SU-DHL-6 (cell line): ENCODE measurements around the gene CLASP1.

Experiments
- CTCF ChIP-seq: fragments of 200-600 bp; sonication (generic); IDR thresholded peaks from one replicate; pipeline ENCODE4 v1.5.1; 2017; ENCODE audit warnings: antibody characterized with exemption, mild to moderate bottlenecking, low read length, moderate library complexity; ENCODE audit not compliant: insufficient read depth, poor library complexity, severe bottlenecking
- EZH2phosphoT487 ChIP-seq: fragments of 200-600 bp; sonication (generic), shearing (Covaris generic); conservative IDR thresholded peaks from 2 replicates; pipeline ENCODE4 v1.6.1; 2018; ENCODE audit warnings: mild to moderate bottlenecking, antibody characterized with exemption, low read length, moderate library complexity, mixed read lengths

DNA sequence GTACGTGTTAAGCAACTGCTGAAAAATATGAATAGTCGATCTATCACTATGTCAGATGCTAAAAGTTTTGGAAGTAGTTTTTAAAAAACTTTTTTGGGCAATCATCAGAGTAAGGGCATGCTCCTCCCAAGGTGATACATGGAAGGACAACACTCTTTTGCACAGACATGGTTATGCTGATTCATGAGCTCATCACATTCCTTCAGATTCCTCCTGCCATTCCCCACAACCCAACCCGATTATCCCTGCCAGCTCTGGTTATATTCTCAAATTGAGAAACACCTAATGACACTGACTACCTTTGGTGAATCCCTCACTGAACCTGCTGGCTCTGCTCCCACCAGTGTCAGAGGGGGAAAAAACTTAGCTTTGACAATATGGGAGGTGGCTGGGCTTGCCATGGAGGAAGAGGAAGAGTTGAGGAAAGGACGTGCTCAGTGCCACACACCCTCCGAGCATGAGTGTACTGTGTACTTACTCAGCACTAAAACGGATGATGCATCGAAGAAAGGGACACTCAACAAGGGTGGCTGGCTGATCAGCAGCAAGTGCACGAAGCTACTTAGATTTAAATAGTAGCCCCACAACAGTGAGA, 202.5 kb downstream of the CLASP1 start:
- no peak for TF ChIP-seq EZH2phosphoT487
- TF ChIP-seq CTCF, result no peak
